HG02588 (cell line): ENCODE measurements around the gene LRWD1.
"Not testable (repeated sequence)": the region's sequence is repeated elsewhere in the genome, so short reads cannot be mapped to it uniquely, and the experiment has no call there.

Experiments
- ATAC-seq: cut with Tn5 transposase; IDR thresholded peaks from one replicate; pipeline ENCODE4 v1.9.1; 2021; ENCODE audit warnings: mild to moderate bottlenecking, moderate library complexity; ENCODE audit not compliant: unreplicated experiment

LRWD1 gene

DNA sequence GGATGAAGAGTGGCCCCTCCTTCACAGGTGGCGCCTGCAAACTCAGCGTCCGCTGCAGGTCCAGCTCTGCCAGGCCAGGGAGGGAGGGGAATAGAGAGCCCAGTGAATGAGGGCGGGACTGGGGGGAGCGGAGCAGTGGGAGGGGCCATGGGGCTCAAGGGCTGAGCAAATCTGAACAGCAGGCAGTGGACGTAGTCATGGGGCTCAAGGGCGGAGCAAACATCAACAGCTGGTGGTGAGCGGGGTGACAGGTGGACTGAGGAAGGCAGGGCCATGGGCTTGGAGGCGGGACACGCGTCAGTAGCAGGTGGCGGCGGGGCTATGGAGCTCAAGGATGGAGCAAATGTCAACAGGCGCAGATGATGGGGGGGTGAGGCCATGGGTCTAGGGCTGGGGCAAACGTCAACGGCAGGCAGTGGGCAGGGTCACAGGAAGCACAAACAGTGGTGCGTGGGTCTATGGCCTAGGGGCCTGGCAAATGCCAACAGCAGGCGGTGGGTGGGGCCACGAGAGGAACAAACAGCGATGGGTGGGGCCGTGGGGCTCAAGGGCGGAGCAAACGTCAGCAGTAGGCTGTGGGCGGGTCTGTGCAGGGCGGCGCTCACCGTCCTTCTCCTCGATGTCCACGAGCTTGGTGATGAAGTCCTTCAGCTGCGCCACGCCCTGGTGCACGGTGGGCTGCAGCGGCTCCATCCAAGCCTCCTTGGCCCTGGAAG is 28.6 kb downstream of the LRWD1 start:
- ATAC-seq, result peak; percentile 32

DNA sequence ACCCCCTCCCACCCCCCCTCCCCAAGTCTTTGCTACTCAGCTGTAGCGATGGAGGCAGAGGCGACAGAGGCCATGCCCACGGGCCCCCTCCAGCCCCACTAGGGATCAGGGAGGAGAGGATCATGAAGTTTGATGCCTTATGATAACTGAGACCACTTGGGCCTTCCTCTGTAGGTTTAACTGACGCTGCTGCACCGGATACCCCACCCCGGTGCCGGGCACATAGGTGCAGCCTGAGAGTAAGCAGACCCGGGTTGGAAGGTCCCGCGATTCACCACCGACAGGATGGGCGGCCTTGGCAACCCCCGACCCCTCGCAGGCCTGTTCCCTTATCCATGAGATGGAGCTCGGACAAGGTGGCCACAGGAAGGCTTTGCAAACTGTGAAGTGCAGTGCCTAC is 29.2 kb downstream of the LRWD1 start:
- not testable (repeated sequence) for ATAC-seq

DNA sequence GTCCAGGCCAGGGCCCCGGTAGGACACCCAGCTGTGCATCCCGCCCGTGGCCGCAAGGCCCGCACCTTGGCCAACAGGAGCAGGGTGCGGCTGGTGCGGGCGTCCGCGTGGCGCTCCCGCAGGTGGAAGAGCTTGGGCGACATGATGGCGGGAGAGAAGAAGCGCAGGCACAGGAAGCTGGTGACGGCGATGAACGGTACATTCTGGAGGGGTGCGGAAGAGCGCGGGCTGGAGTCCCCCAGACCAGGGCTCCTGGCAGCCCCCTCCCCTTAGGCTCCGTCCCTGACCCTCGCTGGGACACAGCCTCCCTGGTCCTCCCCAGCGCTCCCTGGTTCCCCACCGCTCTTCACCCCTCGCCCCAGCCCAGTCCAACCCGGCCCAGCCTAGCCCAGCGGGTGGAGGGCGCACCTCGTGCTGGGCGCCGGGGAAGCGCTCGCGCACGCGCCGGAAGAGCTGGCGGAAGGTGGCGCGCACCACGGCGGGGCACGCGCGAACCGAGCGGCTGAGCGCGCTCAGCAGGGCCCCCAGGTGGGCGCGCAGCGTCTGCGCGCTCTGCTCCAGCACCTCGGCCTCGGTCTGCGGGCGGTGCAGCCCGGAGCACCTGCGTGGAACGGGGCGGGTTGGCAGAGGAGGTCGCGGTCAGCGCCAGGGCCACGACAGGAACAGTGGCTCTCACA is 29.8 kb downstream of the LRWD1 start:
- peak; percentile 76 for ATAC-seq

DNA sequence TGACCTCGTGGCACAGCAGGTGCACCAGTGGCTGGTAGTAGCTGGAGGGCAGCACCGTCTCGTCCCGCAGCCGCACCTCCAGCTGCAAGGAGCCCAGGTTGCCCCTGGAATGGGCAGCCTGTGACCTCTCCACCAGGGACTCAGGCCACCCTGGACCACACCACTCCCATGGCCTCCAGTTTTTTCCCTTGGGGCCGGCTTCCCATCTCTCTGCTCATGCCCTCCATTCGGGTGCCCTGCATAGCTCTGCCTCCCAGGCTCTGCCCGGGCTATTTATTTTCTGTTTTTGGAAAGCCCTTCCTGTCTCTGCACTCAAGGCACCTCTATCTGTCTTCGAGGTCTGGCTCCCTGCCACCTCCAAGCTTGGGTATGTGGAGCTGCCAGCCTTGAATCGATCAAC is 32.1 kb downstream of the LRWD1 start:
- not testable (repeated sequence) for ATAC-seq

DNA sequence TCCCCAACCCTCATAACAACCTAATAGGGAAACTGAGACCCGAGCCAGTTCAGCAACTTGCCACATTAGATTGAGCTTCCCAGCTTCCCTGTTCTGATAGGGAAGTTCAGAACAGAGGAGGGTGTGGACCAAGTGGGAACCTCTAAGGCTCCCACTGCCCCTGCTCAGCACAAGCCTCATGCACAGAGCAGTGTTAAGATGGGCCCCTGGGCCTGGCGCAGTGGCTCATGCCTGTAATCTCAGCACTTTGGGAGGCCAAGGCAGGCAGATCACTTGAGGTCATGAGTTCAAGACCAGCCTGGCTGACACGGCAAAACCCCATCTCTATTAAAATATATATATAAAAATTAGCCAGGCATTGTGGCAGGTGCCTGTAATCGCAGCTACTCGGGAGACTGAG is 32.5 kb downstream of the LRWD1 start:
- ATAC-seq, result not testable (repeated sequence)

DNA sequence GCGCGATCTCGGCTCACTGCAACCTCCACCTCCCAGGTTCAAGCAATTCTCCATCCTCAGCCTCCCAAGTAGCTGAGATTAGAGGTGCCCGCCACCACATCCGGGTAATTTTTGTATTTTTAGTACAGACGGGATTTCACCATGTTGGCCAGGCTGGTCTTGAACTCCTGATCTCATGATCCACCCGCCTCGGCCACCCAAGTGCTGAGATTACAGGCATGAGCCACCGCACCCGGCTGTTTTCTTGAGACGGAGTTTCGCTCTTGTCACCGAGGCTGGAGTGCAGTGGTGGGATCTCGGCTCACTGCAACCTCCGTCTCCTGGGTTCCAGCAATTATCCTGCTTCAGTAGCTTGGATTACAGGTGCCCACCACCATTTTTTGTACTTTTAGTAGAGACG is 33.5 kb downstream of the LRWD1 start:
- ATAC-seq, result not testable (repeated sequence)

DNA sequence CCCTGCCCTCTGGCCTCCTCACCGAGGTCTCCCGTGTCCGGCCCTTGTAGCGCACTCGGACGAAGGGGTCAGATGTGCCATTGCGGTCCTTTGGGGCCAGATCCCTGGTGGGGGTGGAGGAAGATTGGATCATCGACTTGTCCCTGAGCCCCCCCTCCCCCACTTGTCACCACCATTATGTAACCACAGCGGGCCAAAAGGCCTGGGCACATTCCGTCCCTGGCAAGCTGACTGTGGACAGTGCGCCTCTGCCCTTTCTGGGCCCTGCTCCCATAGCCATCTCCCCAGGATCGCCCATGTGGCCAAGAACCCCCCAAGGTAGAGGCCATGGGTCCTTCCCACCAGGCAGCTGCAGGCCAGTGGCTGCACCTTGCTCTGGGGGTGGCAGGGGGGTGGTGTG is 38.4 kb downstream of the LRWD1 start:
- ATAC-seq, result not testable (repeated sequence)

DNA sequence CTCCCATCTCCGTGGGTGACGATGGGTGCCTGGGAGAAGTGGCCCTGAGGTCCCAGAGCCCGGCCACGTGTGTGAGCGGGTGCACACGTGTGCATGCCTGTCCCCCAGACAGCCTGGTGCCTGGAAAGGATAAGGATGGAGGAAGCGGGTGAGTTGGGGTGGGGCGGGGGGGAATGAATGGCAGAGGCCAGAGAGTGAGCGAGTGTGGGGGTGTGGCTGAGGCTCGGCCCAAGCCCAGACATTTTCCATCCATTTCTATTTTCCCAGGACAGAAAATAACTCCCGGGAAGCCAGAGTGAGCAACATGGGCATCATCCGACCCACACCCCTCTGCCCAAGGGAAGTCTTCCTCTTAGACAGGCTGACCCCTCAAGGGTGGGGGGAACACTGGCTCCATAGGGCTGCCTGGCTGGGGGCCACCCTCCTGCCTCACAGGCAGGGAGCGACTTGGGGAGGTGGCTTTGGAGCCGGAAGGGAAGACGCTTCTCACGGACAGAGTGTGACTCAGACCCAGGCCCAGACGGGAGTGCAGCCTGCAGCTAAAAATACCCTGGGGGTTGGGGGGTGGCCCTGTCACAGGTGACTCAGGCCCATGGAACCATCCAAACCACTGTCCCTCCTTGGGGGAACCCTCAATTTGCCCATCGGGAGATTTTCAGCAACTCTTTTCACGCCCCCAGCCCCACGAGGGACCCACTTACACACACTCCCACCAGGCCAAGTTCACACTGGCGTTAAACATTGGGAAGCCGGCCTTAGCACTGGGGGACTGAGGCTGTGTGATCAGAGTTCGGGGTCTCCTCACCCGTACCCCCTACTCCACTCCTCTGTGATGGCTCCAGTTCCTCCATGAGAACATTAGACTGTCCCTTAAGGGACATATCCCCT is 40.8 kb downstream of the LRWD1 start:
- ATAC-seq, result not testable (repeated sequence)

DNA sequence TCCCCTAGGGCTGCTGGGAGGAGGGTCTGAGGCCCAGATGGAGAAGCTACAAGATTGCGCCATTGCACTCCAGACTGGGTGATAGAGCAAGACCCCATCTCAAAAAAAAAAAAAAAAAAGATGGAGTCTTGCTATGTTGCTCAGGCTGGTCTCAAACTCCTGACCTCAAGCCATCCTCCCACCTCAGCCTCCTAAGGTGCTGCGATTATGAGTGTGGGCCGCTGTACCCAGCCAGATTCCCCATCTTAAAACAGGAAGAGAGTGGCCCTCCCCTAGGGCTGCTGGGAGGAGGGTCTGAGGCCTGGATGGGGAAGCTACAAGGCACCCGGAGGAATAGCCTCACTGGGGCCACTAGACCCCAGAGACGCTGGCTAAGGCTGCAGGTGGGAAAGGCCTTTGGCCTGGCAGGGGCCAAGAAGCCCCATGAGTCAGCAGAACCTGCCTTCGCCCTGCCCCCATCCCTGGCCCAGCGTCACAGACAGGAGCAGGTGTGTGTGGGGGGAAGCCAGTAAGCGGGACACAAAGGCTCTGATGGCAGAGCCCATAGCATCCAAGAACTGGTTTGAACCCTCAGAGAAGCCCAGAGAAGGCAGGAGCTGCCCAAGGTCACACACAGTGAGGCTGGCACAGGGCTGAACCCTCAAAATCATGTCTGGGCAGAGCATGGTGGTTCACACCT is 42.8 kb downstream of the LRWD1 start:
- not testable (repeated sequence) for ATAC-seq

DNA sequence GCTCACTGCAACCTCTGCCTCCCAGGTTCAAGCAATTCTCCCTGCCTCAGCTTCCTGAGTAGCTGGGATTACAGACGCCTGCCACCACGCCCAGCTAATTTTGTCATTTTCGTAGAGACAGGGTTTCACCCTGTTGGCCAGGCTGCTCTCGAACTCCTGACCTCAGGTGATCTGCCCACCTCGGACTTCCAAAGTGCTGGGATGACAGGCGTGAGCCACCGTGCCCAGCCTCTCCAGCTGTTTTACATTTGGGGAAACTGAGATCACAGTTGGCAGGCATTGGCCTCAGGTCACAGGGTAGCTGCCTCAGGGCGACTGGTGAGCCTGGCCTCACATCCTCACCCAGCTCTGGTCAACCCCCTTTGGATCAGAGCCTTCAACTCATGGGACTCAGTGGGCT is 45.8 kb downstream of the LRWD1 start:
- not testable (repeated sequence) for ATAC-seq

DNA sequence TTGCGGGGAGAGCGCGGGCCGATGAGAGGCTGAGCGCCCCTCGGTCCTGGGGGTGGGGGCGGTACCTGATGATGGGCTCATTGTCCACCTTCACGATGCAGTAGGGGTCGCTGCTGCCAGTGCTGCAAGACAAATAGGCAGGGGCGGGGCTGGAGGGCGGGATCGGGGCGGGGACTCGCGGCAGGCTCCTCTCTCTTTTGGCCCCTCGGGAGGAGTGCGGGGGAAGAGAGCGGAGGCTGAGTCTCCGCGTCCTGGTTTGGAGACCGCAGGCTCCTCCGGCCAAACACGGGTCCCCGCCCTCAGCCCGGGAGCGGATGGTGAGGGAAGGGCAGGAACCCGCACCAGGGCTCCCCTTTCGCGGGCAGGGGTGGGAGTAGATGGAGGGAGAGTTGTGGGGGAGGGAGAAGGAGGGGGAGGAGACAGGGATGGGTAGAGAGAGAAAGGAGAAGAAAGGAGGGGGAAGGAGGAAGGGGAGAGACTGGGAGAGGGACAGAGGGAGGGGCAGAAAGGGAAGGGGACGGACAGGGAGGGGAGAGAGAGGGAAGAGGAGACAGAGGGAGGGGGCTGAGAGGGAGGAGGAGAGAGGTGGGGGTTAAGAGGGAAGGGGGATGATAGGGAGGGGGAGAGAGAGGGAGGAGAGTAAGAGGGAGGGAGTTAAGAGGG is 47.2 kb downstream of the LRWD1 start:
- ATAC-seq, result peak; percentile 40

DNA sequence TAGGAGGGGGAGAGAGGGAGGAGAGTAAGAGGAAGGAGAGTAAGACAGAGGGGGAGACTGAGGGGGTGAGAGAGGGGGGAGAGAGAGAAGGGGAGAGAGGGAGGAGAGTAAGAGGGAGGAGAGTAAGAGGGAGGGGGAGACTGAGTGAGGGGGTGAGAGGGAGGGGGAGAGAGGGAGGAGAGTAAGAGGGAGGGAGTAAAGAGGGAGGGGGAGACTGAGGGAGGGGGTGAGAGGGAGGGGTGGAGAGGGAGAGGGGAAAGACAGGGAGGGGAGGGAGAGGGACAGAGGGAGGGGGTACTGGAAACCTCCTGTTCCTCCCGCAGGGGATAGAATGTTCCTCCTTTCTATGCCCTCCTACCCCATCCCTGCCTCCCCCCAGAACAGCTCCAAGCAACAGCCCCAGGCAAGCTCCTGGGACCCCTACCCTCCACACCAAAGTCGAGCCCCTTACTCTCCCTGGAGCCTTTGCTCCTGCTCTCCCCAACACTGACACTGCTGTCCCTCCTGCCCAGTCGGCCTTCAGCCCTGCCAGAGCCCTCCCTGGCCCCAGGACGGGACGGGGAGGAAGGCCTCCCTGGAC is 47.9 kb downstream of the LRWD1 start:
- not testable (repeated sequence) for ATAC-seq

DNA sequence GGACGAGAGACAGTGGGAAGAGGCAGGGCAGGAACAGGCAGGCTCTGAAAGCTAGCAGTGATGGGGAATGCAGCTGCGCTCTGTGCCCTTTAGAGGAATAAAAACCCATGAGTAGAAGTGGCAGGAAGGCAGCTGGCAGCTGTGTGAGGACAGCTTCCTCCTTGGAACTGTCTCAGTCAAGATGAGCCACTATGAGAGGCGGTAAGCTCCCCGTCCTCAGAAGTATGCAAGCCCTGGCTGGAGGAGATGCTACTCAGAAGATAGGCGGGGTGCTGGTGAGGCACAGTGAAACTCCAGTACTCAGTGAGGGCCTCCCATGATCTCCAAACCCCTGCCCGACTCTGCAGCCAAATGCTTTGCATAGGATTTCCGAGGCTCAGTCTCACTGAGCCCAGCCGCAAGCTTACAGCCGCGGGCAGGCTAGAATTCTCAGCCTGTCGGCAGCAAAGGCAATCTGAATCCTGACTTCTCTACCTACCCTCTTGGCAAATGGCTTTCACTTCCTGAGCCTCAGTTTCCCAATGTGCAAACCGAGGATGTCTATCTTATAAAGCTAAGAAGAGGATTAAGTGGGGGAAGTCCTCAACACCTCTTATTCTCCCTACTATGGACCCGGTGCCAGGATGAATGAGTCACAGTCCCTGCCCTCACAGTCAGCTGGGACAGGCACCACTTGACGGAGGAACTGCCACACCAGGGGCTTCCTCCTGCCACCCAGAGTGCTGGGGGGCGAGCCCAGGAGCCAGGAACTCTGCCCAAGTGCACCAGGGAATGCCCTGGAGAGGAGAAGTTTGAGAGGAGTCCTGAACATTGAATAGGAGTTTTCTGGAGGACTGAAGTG is 50.3 kb downstream of the LRWD1 start:
- ATAC-seq, result peak; percentile 60

DNA sequence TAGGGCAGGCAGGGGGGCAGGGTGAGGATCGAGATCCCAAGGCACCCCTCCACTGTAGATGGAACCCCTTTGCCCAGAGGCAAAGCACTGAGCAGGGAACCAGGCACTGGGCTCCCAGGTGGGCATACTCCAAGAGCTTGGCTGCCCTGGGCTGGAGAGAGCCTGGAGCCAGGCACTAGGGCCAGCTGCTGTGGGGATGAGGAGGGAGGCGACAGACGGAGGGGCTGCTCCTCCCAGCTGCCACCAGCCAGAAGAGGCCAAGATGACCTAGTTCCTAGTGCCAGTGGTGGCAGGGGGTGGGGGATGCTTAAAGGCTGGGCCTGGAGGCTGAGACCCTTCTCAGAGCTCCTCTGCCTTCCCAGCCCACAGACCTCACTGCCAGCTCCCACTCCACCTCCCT is 51.1 kb downstream of the LRWD1 start:
- not testable (repeated sequence) for ATAC-seq

DNA sequence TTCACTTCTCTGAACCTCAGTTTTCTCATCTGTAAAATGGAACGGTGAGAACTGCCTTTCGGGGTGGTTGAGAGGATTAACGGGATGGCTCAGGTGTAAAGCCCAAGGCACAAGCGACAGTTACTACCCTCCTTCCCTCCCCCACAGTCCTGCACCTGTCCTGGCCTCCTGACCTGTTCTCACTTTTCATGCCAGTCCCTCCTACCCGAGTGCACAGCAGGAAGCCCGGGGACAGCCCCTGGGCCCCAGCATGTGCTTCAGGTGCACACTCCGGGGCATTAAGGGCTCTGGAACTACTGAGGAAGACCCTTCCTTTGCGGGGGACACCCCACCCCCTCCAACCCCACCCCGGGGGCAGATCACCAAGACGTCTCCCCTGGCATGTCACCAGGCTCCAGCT is 52.2 kb downstream of the LRWD1 start:
- not testable (repeated sequence) for ATAC-seq

DNA sequence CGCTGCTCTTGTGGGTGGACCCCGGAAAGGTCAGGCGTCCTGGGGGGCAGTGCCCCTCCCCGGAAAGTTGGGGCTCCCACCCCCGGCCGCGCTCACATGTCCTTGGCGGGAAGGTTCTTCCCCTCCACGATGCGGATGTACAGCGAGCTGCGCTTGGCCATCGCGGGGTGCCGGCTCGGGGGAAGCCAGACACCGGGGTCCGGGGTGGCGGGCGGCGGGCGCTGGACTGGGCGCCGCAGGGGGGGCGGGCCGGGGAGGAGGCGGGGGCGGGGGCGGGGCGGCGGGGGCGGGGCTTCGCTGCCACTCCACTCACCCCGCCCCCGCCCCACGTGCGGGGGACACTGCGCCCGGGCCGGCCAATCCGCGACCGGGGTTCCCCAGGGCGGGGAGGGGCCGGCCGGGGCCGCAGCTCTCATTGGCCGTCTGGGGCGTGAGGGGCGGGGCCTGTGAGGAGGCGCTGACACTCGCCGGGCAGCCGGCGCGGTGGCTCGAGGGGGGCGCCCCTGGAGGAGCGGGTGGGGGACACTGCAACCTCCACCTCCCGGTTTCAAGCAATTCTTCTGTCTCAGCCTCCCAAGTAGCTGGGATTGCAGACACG is 52.9 kb downstream of the LRWD1 start, which contains the start of gene RASA4B:
TSS of gene RASA4B (minus strand) at position 228 of the 598 bp plus-strand sequence. CDS start at position 161, 67 bp downstream.
- ATAC-seq, result peak; percentile 80

DNA sequence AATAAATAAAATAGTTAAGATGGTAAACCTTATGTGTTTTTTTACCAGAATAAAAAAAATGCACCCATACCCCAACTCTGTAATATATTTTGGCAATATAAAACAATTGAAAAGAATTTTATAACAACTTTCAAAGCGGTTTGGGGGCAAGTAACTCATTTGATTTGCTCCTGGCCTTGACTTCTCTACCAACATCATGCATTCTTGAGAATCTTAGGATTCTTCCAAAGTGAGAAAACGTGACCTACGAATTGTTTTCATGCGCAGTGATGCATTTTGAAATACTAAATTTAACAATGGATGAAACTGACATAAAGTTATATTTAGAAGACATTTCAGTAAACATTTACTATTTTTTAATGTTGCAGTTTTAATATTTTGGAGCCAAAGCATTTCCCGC is 56.0 kb downstream of the LRWD1 start:
- ATAC-seq, result not testable (repeated sequence)
